ENCODE results near the gene IGFN1.
"Not testable (repeated sequence)": the region's sequence is repeated elsewhere in the genome, so short reads cannot be mapped to it uniquely, and the experiment has no call there.

GRCh38 chr1:201258132-201258531 is 67.5 kb downstream of the IGFN1 start:
- not testable (repeated sequence) for TF ChIP-seq ZBTB33 (IDR thresholded peaks at IDR 0.05); MAX (IDR thresholded peaks at IDR 0.05); CTCF (IDR thresholded peaks at IDR 0.05; ENCODE audit: low read depth, low read length, missing input control); TAF1 (conservative IDR thresholded peaks at IDR 0.05); YY1 (IDR thresholded peaks at IDR 0.05); FOXA1 (IDR thresholded peaks at IDR 0.05); RAD21 (IDR thresholded peaks at IDR 0.05); REST (IDR thresholded peaks at IDR 0.05); HNF4G (IDR thresholded peaks at IDR 0.05); JUND (IDR thresholded peaks at IDR 0.05)
